SK-N-SH (cell line): ENCODE measurements around the gene RALY. TPM values are rescaled to one million over a fixed set of nuclear protein-coding genes. Genes with fewer than 3 reads are reported as not detected.

Experiments
- CTCF ChIA-PET: fragments of 300-600, 350-600 bp; formaldehyde crosslinking; extraction: SDS; loops from one replicate; lab custom pipeline; 2021; lab: Yijun Ruan, JAX
- POLR2A ChIA-PET: fragments of 350-600 bp; sonication (Branson Sonifier 250); formaldehyde crosslinking; extraction: SDS; loops from one replicate; lab custom pipeline; 2020; ENCODE audit warnings: antibody characterized with exemption, inconsistent platforms; lab: Yijun Ruan, JAX
- DNase-seq: peaks from one replicate; pipeline ENCODE4 v3.0.0; 2012
- H2AFZ ChIP-seq: fragments of 200-600 bp; sonication (generic); 2 replicates; pipeline ENCODE4 v1.8.1; 2016; ENCODE audit warnings: antibody characterized with exemption, mild to moderate bottlenecking, low read depth
- H3F3A ChIP-seq: fragments of 200-600 bp; sonication (generic); replicated peaks from 2 replicates; pipeline ENCODE3; 2016; ENCODE audit warnings: antibody characterized with exemption, mild to moderate bottlenecking; ENCODE audit not compliant: insufficient read depth
- H3K27ac ChIP-seq, 2 experiments: fragments of 200-500 bp in 1 of 2; fragments of 200-600 bp in 1 of 2; sonication (Bioruptor generic) in 1 of 2; sonication (generic), shearing (Covaris generic) in 1 of 2; 2 replicates each; pipeline versions ENCODE4 v1.5.1 to v1.6.1; 2014 to 2016; ENCODE audit warnings: low read depth in 2 of 2, inconsistent platforms in 1 of 2, low read length in 1 of 2, mild to moderate bottlenecking in 1 of 2, mixed read lengths in 1 of 2
- H3K27me3 ChIP-seq: fragments of 200-600 bp; sonication (generic), shearing (Covaris generic); 2 replicates; pipeline ENCODE4 v1.6.1; 2016; ENCODE audit warnings: mixed run types; ENCODE audit not compliant: insufficient read depth
- H3K36me3 ChIP-seq, 2 experiments: fragments of 200-500 bp in 1 of 2; fragments of 200-600 bp in 1 of 2; sonication (Bioruptor generic) in 1 of 2; sonication (generic) in 1 of 2; replicated peaks in 1 of 2; 2 replicates each; pipeline versions ENCODE3 to v1.5.1; 2014 to 2016; ENCODE audit warnings: low read length in 1 of 2, mild to moderate bottlenecking in 1 of 2; ENCODE audit not compliant: insufficient read depth in 2 of 2, control insufficient read depth in 1 of 2
- H3K4me1 ChIP-seq, 2 experiments: fragments of 200-500 bp in 1 of 2; fragments of 200-600 bp in 1 of 2; sonication (Bioruptor generic) in 1 of 2; sonication (generic), shearing (Covaris generic) in 1 of 2; 2 replicates each; pipeline versions ENCODE4 v1.5.1 to v1.6.1; 2014 to 2016; ENCODE audit warnings: low read depth in 1 of 2, low read length in 1 of 2, mixed run types in 1 of 2; ENCODE audit not compliant: insufficient read depth in 2 of 2, control insufficient read depth in 1 of 2
- H3K4me2 ChIP-seq: fragments of 200-600 bp; sonication (generic), shearing (Covaris generic); 2 replicates; pipeline ENCODE4 v1.6.1; 2017; ENCODE audit warnings: mixed run types
- H3K4me3 ChIP-seq, 2 experiments: fragments of 200-500 bp in 1 of 2; fragments of 200-600 bp in 1 of 2; sonication (Bioruptor generic) in 1 of 2; sonication (generic), shearing (Covaris generic) in 1 of 2; 2 replicates each; pipeline versions ENCODE4 v1.5.1 to v1.8.1; 2014 to 2016; ENCODE audit warnings: low read depth in 2 of 2, inconsistent platforms in 1 of 2, low read length in 1 of 2, mild to moderate bottlenecking in 1 of 2, mixed read lengths in 1 of 2, moderate library complexity in 1 of 2
- H3K79me2 ChIP-seq: fragments of 200-600 bp; sonication (generic); 2 replicates; pipeline ENCODE4 v1.8.1; 2017; ENCODE audit warnings: mild to moderate bottlenecking; ENCODE audit not compliant: insufficient read depth
- H3K9ac ChIP-seq: fragments of 200-600 bp; sonication (generic); 2 replicates; pipeline ENCODE4 v1.6.1; 2017; ENCODE audit warnings: mixed run types
- H3K9me2 ChIP-seq: fragments of 200-600 bp; sonication (generic); 2 replicates; pipeline ENCODE4 v1.6.1; 2017; ENCODE audit warnings: mixed run types
- H3K9me3 ChIP-seq: fragments of 200-600 bp; sonication (generic); 2 replicates; pipeline ENCODE4 v1.6.1; 2017; ENCODE audit warnings: mixed run types, mild to moderate bottlenecking, moderate library complexity
- H4K20me1 ChIP-seq: fragments of 200-600 bp; sonication (generic); 2 replicates; pipeline ENCODE4 v1.6.1; 2017; ENCODE audit warnings: mild to moderate bottlenecking, mixed run types; ENCODE audit not compliant: insufficient read depth
- CHD2 ChIP-seq: fragments of 150-350 bp; IDR thresholded peaks from 2 replicates; pipeline ENCODE4 v1.6.1; 2018; ENCODE audit warnings: low read length; ENCODE audit not compliant: partially characterized antibody
- ELF1 ChIP-seq: IDR thresholded peaks from 2 replicates; pipeline ENCODE4 v1.4.0; 2012
- FOSL2 ChIP-seq: IDR thresholded peaks from 2 replicates; pipeline ENCODE4 v1.4.0; 2012; ENCODE audit warnings: low read depth, mild to moderate bottlenecking, moderate library complexity, borderline replicate concordance
- FOXJ3 ChIP-seq: sonication (generic); formaldehyde crosslinking; IDR thresholded peaks from 2 replicates; pipeline ENCODE4 v1.5.1; 2020; ENCODE audit warnings: mild to moderate bottlenecking, missing genetic modification reagents
- GABPA ChIP-seq: IDR thresholded peaks from 2 replicates; pipeline ENCODE4 v1.4.0; 2012; ENCODE audit warnings: low read depth, mild to moderate bottlenecking
- MXI1 ChIP-seq: IDR thresholded peaks from 2 replicates; pipeline ENCODE4 v1.6.1; 2012; ENCODE audit warnings: mild to moderate bottlenecking, low read depth, low read length, improper control_type of control experiment
- NRF1 ChIP-seq: IDR thresholded peaks from 2 replicates; pipeline ENCODE4 v1.6.1; 2012; ENCODE audit warnings: low read depth, mild to moderate bottlenecking, low read length
- SIN3A ChIP-seq: IDR thresholded peaks from 2 replicates; pipeline ENCODE4 v1.6.1; 2012; ENCODE audit warnings: low read depth, mild to moderate bottlenecking, low read length, moderate library complexity, borderline replicate concordance
- TAF1 ChIP-seq: IDR thresholded peaks from 2 replicates; pipeline ENCODE4 v1.6.1; 2012; ENCODE audit warnings: low read depth, mild to moderate bottlenecking, low read length, moderate library complexity, borderline replicate concordance
- YY1 ChIP-seq: IDR thresholded peaks from 2 replicates; pipeline ENCODE4 v1.4.0; 2012; ENCODE audit warnings: low read depth, mild to moderate bottlenecking
- WGBS: methylation state at CpG from one replicate; pipeline ENCODE4 v1.1.6; 2017; ENCODE audit warnings: low lambda C conversion rate; 5-methylcytosine and 5-hydroxymethylcytosine counted together
- polyA plus RNA-seq, 3 experiments: library from polyadenylated mRNA; depleted of rRNA; stranded (reverse); fragments of >200 nt; gene quantifications; 2 replicates each; pipeline ENCODE4 v1.2.3, GENCODE V29; 2012
- TF ChIP-seq, protein P1 (sequence below): IDR thresholded peaks from 2 replicates; pipeline ENCODE4 v1.4.0; 2012; ENCODE audit warnings: low read depth, borderline replicate concordance
- TF ChIP-seq, protein P2 (sequence below): IDR thresholded peaks from 2 replicates; pipeline ENCODE4 v1.6.1; 2012; ENCODE audit warnings: mild to moderate bottlenecking, low read depth, low read length, moderate library complexity
- TF ChIP-seq, protein P3 (sequence below): fragments of 150-350 bp; IDR thresholded peaks from 2 replicates; pipeline ENCODE4 v1.6.1; 2016; ENCODE audit warnings: mild to moderate bottlenecking, low read depth, low read length

The RALY gene
- polyA plus RNA-seq, 1 of the 3 experiments (the other 2 are of a cell fraction) = 130 TPM

DNA sequence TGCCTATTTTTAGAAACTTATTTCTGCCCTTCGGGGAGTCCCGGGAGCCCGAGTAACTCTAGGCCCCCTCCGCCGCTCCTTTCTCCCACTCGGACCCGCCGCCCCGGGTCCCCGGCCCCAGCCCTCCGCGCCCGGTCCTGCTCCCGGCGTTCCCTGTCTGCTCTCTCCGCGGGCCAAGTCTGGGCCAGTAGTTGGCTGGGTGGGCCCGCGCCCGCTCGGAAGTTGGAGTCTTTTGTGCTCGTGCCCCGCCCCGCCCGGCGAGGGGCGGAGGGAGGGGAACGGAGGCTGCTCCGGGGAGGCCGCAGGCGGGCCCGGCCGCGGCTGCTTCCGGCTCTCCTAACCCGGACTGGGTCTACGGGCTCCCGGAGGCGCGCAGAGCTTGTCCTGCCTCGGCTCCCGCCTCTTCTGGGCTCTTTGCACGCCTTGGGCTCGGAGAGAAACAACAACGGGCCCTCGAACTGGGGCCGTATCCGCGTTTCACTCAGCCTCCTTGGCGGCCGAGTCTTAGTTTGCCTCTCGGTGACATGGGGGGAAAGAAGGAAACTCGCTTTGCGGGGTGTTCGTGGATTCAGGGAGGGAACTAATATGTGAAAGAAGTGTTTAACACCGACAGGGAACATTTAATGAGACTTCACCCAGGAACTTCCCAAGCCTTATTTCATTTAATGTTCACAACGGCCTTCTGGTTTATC lies 657 bp downstream of the RALY start:
- H4K20me1 ChIP-seq = peaks cover 50% of the 10 kb centered on the region
- ChIA-PET POLR2A (interaction anchor here (0.6 to 2.4 kb wide), 11 partner anchors 10 to 262 kb away, joined by 3 to 9 read pairs (median 4); partner anchors contain the start of gene ZNF341), CTCF (interaction anchor here (1.3 to 2.7 kb wide), 4 partner anchors 28 to 131 kb away, joined by 6 to 13 read pairs (median 8); no protein-coding TSS in a partner anchor)
- no peaks in the 10 kb centered on the region for H3K9me2 ChIP-seq
- WGBS = 2% methylated on average over 39 of the region's 57 CpGs
- H3K36me3 ChIP-seq = peaks cover 0 to 6% of the 10 kb centered on the region in 2 experiments
- TF ChIP-seq FOSL2 (no peak), SIN3A (no peak), TAF1 (peak; percentile 75), GABPA (peak; percentile 61), ELF1 (peak; percentile 57), MXI1 (peak; percentile 52; the same call in 1 of the 2 replicates), FOXJ3 (CRISPR knock-in tag) (no peak), YY1 (no peak), NRF1 (peak; percentile 33; the same call in 1 of the 2 replicates), CHD2 (no peak)
- TF ChIP-seq, protein P1, sequence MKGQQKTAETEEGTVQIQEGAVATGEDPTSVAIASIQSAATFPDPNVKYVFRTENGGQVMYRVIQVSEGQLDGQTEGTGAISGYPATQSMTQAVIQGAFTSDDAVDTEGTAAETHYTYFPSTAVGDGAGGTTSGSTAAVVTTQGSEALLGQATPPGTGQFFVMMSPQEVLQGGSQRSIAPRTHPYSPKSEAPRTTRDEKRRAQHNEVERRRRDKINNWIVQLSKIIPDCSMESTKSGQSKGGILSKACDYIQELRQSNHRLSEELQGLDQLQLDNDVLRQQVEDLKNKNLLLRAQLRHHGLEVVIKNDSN = 0 out of 2 replicates have a peak, but pooled peaks have one; percentile 32
- TF ChIP-seq, protein P2, sequence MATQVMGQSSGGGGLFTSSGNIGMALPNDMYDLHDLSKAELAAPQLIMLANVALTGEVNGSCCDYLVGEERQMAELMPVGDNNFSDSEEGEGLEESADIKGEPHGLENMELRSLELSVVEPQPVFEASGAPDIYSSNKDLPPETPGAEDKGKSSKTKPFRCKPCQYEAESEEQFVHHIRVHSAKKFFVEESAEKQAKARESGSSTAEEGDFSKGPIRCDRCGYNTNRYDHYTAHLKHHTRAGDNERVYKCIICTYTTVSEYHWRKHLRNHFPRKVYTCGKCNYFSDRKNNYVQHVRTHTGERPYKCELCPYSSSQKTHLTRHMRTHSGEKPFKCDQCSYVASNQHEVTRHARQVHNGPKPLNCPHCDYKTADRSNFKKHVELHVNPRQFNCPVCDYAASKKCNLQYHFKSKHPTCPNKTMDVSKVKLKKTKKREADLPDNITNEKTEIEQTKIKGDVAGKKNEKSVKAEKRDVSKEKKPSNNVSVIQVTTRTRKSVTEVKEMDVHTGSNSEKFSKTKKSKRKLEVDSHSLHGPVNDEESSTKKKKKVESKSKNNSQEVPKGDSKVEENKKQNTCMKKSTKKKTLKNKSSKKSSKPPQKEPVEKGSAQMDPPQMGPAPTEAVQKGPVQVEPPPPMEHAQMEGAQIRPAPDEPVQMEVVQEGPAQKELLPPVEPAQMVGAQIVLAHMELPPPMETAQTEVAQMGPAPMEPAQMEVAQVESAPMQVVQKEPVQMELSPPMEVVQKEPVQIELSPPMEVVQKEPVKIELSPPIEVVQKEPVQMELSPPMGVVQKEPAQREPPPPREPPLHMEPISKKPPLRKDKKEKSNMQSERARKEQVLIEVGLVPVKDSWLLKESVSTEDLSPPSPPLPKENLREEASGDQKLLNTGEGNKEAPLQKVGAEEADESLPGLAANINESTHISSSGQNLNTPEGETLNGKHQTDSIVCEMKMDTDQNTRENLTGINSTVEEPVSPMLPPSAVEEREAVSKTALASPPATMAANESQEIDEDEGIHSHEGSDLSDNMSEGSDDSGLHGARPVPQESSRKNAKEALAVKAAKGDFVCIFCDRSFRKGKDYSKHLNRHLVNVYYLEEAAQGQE = peak; percentile 7; the same call in 1 of the 2 replicates
- TF ChIP-seq, protein P3, sequence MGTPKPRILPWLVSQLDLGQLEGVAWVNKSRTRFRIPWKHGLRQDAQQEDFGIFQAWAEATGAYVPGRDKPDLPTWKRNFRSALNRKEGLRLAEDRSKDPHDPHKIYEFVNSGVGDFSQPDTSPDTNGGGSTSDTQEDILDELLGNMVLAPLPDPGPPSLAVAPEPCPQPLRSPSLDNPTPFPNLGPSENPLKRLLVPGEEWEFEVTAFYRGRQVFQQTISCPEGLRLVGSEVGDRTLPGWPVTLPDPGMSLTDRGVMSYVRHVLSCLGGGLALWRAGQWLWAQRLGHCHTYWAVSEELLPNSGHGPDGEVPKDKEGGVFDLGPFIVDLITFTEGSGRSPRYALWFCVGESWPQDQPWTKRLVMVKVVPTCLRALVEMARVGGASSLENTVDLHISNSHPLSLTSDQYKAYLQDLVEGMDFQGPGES = no peak
- H3K9me3 ChIP-seq = no peaks in the 10 kb centered on the region
- H3F3A ChIP-seq = peaks cover 8% of the 10 kb centered on the region
- peak overlapping the region; percentile 94 to 96 for H3K27ac ChIP-seq
- peak overlapping the region; percentile 84 for H3K4me2 ChIP-seq
- peaks cover 65% of the 10 kb centered on the region for H3K79me2 ChIP-seq
- peaks cover 21 to 26% of the 10 kb centered on the region in 2 experiments; a peak in 3 of 4 replicates for H3K4me1 ChIP-seq
- peak overlapping the region; percentile 87 to 88 for H3K4me3 ChIP-seq
- no peaks in the 10 kb centered on the region for H3K27me3 ChIP-seq
- peak overlapping the region; percentile 47; the same call in 1 of the 2 replicates for H2AFZ ChIP-seq
- H3K9ac ChIP-seq = peak overlapping the region; percentile 99
- peak; percentile 82 for DNase-seq
